ENCODE data around the gene MEN1.

MEN1 gene

GRCh38 chr11:64791781-64792291, 18.5 kb downstream of the MEN1 start:
- Histone ChIP-seq H3K36me3 (ENCODE audit: insufficient read depth, low read length) (peaks cover 39% of the 10 kb centered on the region), H3K9me2 (ENCODE audit: low read depth, low read length) (no peaks in the 10 kb centered on the region), H3K4me2 (ENCODE audit: low read length) (no peak overlapping the region), H3F3A (ENCODE audit: insufficient read depth, low read length) (no peaks in the 10 kb centered on the region), H3K4me3 (ENCODE audit: low read depth, low read length, poor library complexity, severe bottlenecking) (no peak overlapping the region), H3K9me3 (ENCODE audit: low read length) (no peaks in the 10 kb centered on the region), H3K27ac (ENCODE audit: low read depth, low read length, poor library complexity, severe bottlenecking) (no peak overlapping the region), H4K20me1 (ENCODE audit: insufficient read depth, low read length) (no peaks in the 10 kb centered on the region), H3K4me1 (ENCODE audit: insufficient read depth, low read length, severe bottlenecking) (peaks cover 6% of the 10 kb centered on the region), H3K79me2 (ENCODE audit: insufficient read depth, low read length) (no peaks in the 10 kb centered on the region), H2AFZ (ENCODE audit: low read length) (no peak overlapping the region), H3K27me3 (ENCODE audit: insufficient read depth, low read length) (no peaks in the 10 kb centered on the region), H3K9ac (ENCODE audit: low read length) (no peak overlapping the region)
- TF ChIP-seq CTCF (IDR thresholded peaks at IDR 0.05; ENCODE audit: low read length) (no peak), EZH2 (IDR thresholded peaks at IDR 0.05; ENCODE audit: borderline replicate concordance, low read length) (no peak)

- Histone ChIP-seq H3K27me3 (ENCODE audit: insufficient read depth, low read length) (no peaks in the 10 kb centered on the region), H4K20me1 (ENCODE audit: insufficient read depth, low read length) (no peaks in the 10 kb centered on the region), H3K9me2 (ENCODE audit: low read depth, low read length) (no peaks in the 10 kb centered on the region), H3K9me3 (ENCODE audit: low read length) (no peaks in the 10 kb centered on the region), H3K4me1 (ENCODE audit: insufficient read depth, low read length, severe bottlenecking) (peaks cover 6% of the 10 kb centered on the region), H2AFZ (ENCODE audit: low read length) (no peak overlapping the region), H3K27ac (ENCODE audit: low read depth, low read length, poor library complexity, severe bottlenecking) (no peak overlapping the region), H3K9ac (ENCODE audit: low read length) (no peak overlapping the region), H3K4me2 (ENCODE audit: low read length) (no peak overlapping the region), H3K36me3 (ENCODE audit: insufficient read depth, low read length) (peaks cover 31% of the 10 kb centered on the region; the same call in 1 of the 2 replicates), H3F3A (ENCODE audit: insufficient read depth, low read length) (no peaks in the 10 kb centered on the region), H3K4me3 (ENCODE audit: low read depth, low read length, poor library complexity, severe bottlenecking) (no peak overlapping the region), H3K79me2 (ENCODE audit: insufficient read depth, low read length) (no peaks in the 10 kb centered on the region)
- TF ChIP-seq CTCF (IDR thresholded peaks at IDR 0.05; ENCODE audit: low read length) (no peak), EZH2 (IDR thresholded peaks at IDR 0.05; ENCODE audit: borderline replicate concordance, low read length) (no peak)
Observed at GRCh38 chr11:64790205-64791095, 19.9 kb downstream of the MEN1 start.

- Histone ChIP-seq H3K27ac (ENCODE audit: low read depth, low read length, poor library complexity, severe bottlenecking) (no peak overlapping the region), H3K9me3 (ENCODE audit: low read length) (no peaks in the 10 kb centered on the region), H3K9ac (ENCODE audit: low read length) (no peak overlapping the region), H3F3A (ENCODE audit: insufficient read depth, low read length) (no peaks in the 10 kb centered on the region), H3K4me3 (ENCODE audit: low read depth, low read length, poor library complexity, severe bottlenecking) (no peak overlapping the region), H3K36me3 (ENCODE audit: insufficient read depth, low read length) (peaks cover 31% of the 10 kb centered on the region; the same call in 1 of the 2 replicates), H3K4me2 (ENCODE audit: low read length) (no peak overlapping the region), H4K20me1 (ENCODE audit: insufficient read depth, low read length) (no peaks in the 10 kb centered on the region), H3K9me2 (ENCODE audit: low read depth, low read length) (no peaks in the 10 kb centered on the region), H3K27me3 (ENCODE audit: insufficient read depth, low read length) (no peaks in the 10 kb centered on the region), H3K4me1 (ENCODE audit: insufficient read depth, low read length, severe bottlenecking) (peaks cover 6% of the 10 kb centered on the region), H2AFZ (ENCODE audit: low read length) (no peak overlapping the region), H3K79me2 (ENCODE audit: insufficient read depth, low read length) (no peaks in the 10 kb centered on the region)
- TF ChIP-seq CTCF (IDR thresholded peaks at IDR 0.05; ENCODE audit: low read length) (no peak), EZH2 (IDR thresholded peaks at IDR 0.05; ENCODE audit: borderline replicate concordance, low read length) (no peak)
Observed at GRCh38 chr11:64789331-64790204, 20.8 kb downstream of the MEN1 start.

All from OCI-LY1 (cell line).